ENCODE measurements around the gene PARD3.
"Not testable (repeated sequence)": the region's sequence is repeated elsewhere in the genome, so short reads cannot be mapped to it uniquely, and the experiment has no call there.

Gene PARD3

DNA sequence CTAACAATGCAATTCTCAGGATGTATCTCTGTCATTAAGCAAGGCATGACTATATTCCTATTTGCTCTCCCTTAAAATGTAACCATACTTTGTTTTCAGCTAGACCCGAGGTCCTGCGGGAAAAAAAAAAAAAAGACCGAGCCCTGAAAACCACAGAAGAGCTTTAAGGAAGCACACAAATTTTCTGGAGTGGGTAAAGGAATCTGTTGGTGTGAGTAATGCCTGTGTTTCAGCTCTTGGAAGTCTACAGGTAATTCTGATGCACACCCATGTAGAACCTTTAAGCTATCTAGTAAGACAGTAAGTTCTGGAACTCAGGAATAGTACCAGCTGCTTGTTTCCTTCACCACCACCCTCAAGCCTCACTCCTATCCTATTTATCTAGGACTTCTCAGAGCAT is 351.1 kb downstream of the PARD3 start:
- no peak for DNase-seq (ENCODE audit: low spot score)

DNA sequence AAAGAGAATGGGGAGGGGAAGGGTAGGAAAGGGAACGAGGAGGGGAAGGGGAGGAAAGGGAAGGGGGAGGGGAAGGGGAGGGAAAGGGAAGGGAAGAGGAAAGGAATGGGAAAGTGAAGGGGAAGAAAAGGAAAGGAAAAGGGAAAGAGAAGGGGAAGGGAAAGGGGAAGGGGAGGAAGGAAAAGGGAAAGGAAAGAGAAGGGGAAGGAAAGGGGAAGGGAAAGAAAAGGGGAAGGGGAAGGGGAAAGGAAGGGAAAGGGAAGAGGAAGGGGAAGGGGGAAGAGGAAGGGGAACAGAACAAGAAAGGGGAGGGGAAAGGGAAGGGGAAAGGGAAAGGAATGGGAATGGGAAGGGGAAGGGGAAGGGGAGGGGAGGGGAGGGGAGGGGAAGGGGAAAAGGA is 352.1 kb downstream of the PARD3 start:
- DNase-seq (ENCODE audit: low spot score) = no peak

- no peak for DNase-seq (ENCODE audit: low spot score)
Observed at GRCh38 chr10:34462056-34462455, 353.0 kb downstream of the PARD3 start.

DNA sequence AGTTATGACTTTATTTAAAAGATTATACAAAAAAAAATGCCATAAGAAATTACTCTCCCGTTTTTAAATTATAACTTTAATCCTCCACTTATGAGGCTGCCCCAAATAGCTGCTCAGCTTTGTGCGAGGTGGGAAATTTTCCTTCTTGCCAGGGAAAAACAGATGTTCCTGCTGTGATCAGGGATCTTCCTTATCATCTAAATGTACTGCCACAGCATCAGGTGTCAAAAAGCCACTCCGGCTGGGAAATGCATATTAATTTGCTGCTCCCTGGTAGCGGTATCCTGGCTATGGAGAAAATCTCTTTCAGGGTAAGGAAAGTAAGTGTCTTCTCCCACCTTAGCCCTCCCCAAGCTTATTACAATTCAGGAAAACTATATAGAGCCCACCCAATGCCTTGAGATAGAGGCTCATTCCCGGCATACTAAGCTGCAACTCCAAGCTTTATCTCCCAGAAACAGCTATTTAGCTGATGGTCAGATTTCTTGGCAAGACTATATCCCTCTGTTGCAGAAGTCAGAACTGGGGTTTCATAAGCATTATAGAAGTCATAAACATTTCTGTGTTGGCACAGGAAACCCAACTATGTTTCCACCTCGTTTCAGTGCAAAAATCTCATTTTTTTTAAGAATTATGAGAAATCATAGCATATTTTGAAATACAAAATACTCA is 360.4 kb downstream of the PARD3 start:
- no peak for DNase-seq (ENCODE audit: low spot score)

DNA sequence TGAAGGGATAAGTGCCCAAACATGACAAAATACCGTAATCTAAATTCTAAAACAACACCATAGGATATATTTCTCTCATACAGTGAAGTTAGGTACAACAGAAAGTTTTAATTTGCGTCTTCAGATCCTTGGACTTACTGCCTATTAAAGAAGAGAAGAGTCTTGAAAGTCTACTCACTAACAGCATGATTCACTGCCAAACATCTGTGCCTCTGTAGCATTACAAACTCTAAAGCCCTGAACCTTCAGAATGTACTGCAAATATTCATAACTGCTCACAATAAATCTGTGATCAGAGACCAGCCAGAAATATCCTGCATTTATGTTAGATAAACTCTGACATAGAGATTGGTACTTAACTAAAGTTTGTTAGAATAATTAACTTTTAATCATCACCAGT is 365.3 kb downstream of the PARD3 start:
- no peak for DNase-seq (ENCODE audit: low spot score)

GRCh38 chr10:34446049-34446448 is 369.0 kb downstream of the PARD3 start:
- DNase-seq (ENCODE audit: low spot score) = no peak

GRCh38 chr10:34444223-34445183 is 370.6 kb downstream of the PARD3 start:
- no peak for DNase-seq (ENCODE audit: low spot score)

DNA sequence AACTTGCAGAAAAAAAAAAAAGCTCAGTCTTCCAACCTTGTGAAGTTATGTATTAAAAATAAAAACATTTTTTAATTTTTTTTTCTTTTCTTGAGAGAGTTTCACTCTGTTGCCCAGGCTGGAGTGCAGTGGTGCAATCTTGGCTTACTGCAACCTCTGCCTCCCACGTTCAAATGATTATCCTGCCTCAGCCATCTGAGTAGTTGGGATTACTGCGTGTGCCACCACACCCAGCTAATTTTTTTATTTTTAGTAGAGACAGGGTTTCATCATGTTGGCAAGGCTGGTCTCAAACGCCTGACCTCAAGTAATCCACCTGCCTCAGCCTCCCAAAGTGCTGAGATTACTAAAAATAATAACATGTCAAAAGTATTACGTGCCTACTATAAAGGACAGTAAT is 375.7 kb downstream of the PARD3 start:
- not testable (repeated sequence) for DNase-seq (ENCODE audit: low spot score)

GRCh38 chr10:34438741-34439140 is 376.4 kb downstream of the PARD3 start:
- no peak for DNase-seq (ENCODE audit: low spot score)

GRCh38 chr10:34437906-34438305 is 377.2 kb downstream of the PARD3 start:
- DNase-seq (ENCODE audit: low spot score) = no peak

- no peak for DNase-seq (ENCODE audit: low spot score)
Observed at GRCh38 chr10:34434119-34434594, 380.9 kb downstream of the PARD3 start.

DNA sequence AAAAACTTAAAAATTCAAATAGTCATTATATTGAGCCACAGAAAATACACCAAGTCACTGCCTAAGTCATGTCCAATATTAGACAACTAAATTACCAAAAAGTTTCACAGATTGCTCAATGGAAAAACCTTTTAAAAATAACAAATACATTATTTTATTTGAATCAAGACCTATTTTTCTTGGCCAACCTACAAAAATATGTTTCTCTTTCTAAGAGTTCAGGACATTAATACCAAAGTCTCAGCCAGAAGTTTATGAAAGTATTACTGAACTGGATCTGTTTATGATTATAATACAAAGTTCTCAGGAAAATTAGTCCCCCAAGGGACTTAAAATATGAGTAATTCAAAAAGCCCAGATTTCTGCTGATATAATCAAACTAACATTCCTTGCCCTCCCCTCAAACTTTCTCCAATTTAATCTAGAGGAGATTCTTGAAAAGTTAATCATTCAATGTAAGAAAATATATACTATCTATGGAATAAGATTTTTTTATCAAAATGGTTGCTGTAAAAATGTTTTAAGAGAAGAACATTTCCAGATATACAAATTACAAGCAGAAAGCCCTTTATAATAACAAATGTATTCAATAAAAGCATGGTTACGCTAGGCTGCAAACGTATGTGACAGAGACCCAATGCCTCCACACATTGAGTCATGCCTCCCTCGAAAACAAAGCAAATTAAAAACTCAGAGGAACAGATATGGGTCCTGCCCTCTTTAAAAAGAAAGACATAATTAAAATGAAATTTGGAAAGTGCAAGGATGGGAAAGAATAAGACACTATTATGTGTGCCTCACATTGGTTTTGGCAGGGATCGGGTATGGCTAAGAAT is 381.6 kb downstream of the PARD3 start:
- no peak for DNase-seq (ENCODE audit: low spot score)

GRCh38 chr10:34432589-34432988 is 382.5 kb downstream of the PARD3 start:
- no peak for DNase-seq (ENCODE audit: low spot score)

DNA sequence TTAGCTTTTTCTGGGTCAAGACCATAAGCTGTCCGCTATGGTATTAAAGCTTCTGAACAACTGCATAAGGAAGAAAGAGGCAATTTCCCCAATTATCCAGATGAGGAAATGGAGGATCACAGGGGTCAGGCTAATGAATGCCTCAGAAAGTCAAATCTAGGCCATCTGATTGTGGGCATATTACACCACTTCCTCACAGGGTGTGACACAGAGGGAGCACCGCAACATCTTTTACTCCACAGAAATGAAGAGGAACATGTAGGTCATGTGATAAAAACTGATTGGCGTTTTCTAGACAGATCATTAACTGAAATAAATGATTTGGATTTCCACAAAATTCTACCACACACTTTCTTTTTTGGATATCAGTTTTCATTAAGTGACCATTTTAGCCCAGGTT is 384.4 kb downstream of the PARD3 start:
- no peak for DNase-seq (ENCODE audit: low spot score)

GRCh38 chr10:34428501-34428900 is 386.6 kb downstream of the PARD3 start:
- DNase-seq (ENCODE audit: low spot score) = no peak

DNA sequence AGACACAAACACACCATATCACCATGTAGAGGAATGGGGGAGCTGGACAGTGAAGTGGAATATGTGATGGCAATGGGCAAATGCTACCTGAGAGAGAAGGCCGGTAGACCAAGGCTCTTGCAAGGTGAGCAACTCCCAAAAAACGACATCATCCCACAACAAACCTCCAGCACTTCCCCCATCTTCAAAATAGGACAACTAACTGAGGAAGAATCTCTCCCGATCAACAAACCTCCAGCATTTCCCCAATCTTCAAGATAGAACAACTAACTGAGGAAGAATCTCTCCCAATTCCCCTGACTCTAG is 387.2 kb downstream of the PARD3 start:
- no peak for DNase-seq (ENCODE audit: low spot score)

GRCh38 chr10:34427158-34427910 is 387.8 kb downstream of the PARD3 start:
- DNase-seq (ENCODE audit: low spot score) = not testable (repeated sequence)

DNA sequence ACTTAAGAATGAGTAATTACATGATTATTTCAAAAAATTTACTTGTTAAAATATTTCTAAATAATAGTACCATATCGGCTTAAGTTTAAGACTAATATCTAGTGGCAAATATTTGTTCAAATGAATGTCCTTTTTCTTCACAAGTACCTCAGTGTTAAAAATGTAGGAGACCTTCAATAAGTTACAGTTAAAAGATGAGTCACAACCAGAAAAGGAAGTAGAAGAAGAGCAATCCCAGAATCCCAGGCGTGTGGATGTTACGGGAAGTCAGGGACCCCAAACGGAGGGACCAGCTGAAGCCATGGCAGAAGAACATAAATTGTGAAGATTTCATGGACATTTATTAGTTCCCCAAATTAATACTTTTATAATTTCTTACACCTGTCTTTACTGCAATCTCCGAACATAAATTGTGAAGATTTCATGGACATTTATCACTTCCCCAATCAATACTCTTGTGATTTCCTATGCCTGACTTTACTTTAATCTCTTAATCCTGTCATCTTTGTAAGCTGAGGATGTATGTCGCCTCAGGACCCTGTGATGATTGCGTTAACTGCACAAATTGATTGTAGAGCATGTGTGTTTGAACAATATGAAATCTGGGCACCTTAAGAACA is 388.4 kb downstream of the PARD3 start:
- not testable (repeated sequence) for DNase-seq (ENCODE audit: low spot score)

DNA sequence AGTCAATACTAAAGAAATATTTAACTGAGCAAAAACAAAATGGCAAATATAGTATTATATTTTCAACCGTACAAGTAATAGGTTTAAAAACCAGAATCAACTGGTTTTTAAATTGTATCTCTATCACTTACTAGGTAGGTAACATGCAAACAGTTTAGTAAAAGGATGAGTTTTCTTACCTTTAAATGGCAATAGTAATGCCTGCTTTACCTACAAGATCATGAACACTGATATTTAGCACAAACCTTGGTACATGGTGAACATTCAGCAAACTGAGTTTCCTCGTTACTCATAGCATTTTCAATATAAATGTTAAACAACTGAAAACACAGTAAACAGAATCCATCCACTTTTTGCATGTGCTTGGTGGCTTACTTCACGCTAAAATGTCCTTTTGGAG is 389.1 kb downstream of the PARD3 start:
- no peak for DNase-seq (ENCODE audit: low spot score)

DNA sequence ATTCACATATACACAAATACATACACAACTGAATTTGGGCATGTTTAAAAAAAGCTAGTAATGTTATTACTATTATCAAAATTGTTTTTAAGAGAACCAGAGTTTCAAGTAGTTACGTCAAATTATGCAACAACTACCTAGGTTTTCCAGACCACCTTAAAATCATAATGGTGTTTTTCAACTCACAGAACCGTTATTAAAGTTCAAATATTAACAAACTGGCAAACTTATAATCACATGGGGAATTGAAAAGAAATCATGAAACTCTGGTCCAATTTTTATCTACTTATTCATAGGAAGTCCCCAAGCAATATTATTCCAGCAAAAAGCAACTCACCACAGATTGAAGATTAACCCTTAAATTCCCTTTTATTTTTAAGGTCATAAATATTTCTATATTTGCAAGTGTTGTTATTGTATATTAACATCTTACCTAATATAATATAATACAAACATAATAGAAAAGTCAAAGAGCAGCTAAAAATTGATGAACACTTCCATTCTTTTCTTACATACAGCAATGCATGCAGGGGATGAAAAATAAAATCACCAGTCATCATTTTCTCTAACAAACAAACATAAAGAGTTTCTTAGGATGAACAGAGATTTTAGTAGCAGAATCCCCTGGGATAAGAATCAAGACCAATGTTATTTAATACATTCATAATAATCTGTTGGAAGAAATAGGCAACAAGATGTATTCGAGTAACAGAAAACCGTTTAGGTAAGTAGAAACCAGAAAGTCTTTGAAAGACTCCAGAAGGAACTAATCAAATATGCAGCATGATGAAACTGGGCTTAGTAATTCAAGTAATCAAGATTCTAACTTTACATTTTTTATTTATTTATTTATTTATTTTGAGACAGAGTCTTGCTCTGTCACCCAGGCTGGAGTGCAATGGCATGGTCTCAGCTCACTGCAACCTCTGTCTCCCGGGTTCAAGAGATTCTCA is 391.1 kb downstream of the PARD3 start:
- no peak for DNase-seq (ENCODE audit: low spot score)

Measured in globus pallidus (tissue), 1 donor.